ENCODE results near the gene OLA1.
A peak's percentile ranks its signal among the peaks of the same experiment; 100 is the strongest.

OLA1 gene

GRCh38 chr2:174176898-174177297 lies 71.4 kb downstream of the OLA1 start:
- DNase-seq, result no peak

- DNase-seq, result no peak
These were observed 73.6 kb downstream of the OLA1 start for GRCh38 chr2:174174741-174175140.

- DNase-seq, result no peak
These were observed 75.5 kb downstream of the OLA1 start for GRCh38 chr2:174172802-174173355.

- no peak for DNase-seq
These were observed 76.5 kb downstream of the OLA1 start for GRCh38 chr2:174171686-174172445.

- no peak for DNase-seq
These were observed 79.0 kb downstream of the OLA1 start for GRCh38 chr2:174169372-174169771.

GRCh38 chr2:174166261-174166660 lies 82.1 kb downstream of the OLA1 start:
- no peak for DNase-seq

- no peak for DNase-seq
These were observed 86.8 kb downstream of the OLA1 start for GRCh38 chr2:174161490-174161889.

- DNase-seq, result peak; percentile 12
These were observed 90.3 kb downstream of the OLA1 start for GRCh38 chr2:174158003-174158402.

GRCh38 chr2:174157053-174157452 lies 91.3 kb downstream of the OLA1 start:
- DNase-seq, result no peak

- DNase-seq, result no peak
These were observed 94.3 kb downstream of the OLA1 start for GRCh38 chr2:174153757-174154680.

GRCh38 chr2:174149530-174149929 lies 98.8 kb downstream of the OLA1 start:
- DNase-seq, result no peak

GRCh38 chr2:174148833-174149232 lies 99.5 kb downstream of the OLA1 start:
- DNase-seq, result no peak

GRCh38 chr2:174145827-174146226 lies 102.5 kb downstream of the OLA1 start:
- no peak for DNase-seq

GRCh38 chr2:174142290-174142689 lies 106.0 kb downstream of the OLA1 start:
- no peak for DNase-seq

- no peak for DNase-seq
These were observed 110.2 kb downstream of the OLA1 start for GRCh38 chr2:174138161-174138560.

GRCh38 chr2:174135981-174136380 lies 112.4 kb downstream of the OLA1 start:
- no peak for DNase-seq

- no peak for DNase-seq
These were observed 123.2 kb downstream of the OLA1 start for GRCh38 chr2:174125090-174125489.

- no peak for DNase-seq
These were observed 124.2 kb downstream of the OLA1 start for GRCh38 chr2:174124181-174124580.

GRCh38 chr2:174122185-174122584 lies 126.1 kb downstream of the OLA1 start:
- no peak for DNase-seq

- no peak for DNase-seq
These were observed 126.7 kb downstream of the OLA1 start for GRCh38 chr2:174121612-174122011.

- DNase-seq, result no peak
These were observed 127.2 kb downstream of the OLA1 start for GRCh38 chr2:174121175-174121574.

- DNase-seq, result no peak
These were observed 128.0 kb downstream of the OLA1 start for GRCh38 chr2:174120346-174120745.
